GM19043 (cell line): ENCODE measurements around the gene TBX3.

Source experiments
- ATAC-seq: cut with Tn5 transposase; IDR thresholded peaks from one replicate; pipeline ENCODE4 v1.9.1; 2021; ENCODE audit warnings: low read depth; ENCODE audit not compliant: unreplicated experiment

TBX3 gene

DNA sequence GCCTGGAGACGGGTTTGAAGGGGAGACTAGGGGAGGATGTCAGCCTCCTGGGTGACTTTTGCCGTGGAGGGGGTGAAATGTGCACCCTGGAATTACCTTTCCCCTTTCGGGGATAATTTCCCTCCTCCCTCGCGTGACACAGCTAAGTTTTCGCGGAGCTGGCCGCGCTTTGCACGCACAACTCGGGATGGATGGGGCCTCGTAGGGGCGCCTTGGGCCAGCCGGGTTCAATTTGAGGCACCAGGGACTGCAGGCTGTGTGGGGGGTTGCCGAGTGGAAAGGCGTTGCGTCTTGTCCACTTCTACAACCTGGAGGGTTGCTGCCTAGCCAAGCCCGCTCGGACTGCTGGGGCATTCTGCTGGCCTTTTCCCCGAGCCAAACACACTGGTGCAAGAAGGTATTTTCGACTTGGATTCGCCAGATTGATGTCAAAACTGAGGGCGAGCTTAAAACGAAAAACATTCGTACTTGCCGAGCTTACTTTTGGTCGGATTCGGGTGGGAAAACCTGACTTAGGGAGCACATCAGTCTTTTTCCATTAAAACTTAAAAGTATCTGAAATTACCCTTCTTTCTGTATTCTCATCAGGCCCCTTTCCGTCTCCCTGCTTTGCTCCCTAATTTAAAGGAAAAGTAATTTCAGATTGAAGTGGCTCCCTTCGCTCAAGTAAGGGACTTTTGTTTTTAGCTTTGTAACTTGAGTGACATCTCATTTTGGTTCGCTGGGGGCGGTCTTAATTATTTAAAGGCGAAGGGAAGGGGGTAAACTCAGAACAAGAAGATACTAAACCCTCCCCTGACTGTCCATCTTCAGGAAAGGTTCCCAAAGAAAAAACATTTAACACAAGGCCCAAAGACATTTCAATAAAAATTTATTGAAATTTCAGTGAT is 14.3 kb downstream of the TBX3 start:
- ATAC-seq = no peak

- no peak for ATAC-seq
These were observed 15.1 kb downstream of the TBX3 start for GRCh38 chr12:114668886-114669288.

GRCh38 chr12:114668151-114668885 is 15.7 kb downstream of the TBX3 start:
- no peak for ATAC-seq

GRCh38 chr12:114667669-114668150 is 16.3 kb downstream of the TBX3 start:
- no peak for ATAC-seq

DNA sequence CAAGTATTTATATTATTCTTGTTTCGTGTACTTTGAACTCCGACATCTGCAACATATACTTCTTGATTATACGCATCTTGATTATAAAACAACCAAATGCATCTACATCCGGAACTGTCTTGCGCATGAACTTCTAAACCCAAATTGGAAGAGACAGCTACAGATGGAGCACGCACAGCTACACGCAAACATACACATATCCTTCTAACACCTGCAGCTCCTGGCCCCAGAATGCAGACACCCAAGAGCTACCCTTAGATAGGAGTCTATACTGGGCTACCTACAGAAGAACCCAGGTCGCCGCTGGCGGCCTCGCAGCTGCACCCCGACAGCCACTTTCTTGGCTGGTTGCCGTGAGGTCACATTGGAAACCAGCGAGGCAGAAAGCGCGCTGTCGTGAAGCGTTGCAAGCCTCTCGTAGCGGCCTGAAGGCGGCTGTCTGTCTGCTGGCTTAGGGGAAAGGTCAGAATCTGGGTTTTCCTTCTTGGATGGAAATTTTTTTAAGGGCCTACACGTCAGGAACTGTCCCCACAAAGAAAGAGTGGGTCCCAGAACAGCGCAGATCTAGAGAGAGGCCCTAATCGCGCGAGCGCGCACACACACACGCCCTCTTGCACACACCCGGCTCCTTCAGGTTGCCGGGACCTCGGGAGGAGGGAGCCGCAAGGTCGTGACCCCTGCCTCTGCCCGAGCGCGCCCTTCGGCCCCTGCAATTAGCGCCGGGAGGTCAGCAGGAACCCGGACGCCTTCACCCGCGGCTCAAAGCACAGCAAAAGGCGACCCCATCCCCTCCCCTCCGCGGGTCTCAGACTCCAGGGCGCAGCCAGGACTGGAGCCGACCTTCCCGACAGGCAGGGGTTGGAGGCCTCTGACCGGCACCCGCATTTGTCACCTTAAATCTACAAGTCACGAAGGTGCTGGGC is 17.0 kb downstream of the TBX3 start:
- ATAC-seq = no peak

- ATAC-seq = no peak
These were observed 18.3 kb downstream of the TBX3 start for GRCh38 chr12:114665411-114666260.

DNA sequence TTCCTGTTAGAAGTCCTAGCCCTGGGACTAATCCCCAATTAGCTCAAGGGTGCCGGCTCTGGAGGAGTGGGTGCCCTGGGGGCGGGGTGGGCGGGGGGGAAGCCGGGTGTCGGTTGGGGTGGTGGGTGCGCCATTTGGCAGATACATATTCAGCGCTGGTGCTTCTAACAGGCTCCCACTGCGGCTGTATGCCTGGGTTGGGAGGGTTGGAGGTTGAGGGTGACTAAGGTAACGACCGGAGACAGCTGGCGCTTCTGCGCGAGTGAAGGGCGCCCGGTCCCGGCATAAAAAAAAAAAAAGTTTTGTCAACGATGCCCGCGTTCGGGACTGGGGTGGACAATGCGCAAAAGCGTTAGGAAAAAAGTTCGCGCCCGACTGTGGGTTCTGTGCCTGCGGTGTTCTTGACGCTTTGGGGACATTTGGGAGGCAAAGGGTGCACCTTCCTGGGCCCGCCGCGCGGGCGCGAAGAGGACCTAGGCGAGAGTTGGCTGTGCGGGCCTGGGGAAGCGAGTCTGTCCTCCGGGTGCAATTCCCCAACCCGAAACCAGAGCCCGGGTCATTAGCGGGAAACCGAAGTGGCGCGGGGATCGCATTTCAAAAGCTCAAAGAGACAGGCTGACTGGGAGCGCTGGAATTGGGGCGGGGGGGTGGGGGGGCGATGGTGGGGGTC is 19.2 kb downstream of the TBX3 start:
- no peak for ATAC-seq

GRCh38 chr12:114662512-114663177 is 21.3 kb downstream of the TBX3 start:
- no peak for ATAC-seq

DNA sequence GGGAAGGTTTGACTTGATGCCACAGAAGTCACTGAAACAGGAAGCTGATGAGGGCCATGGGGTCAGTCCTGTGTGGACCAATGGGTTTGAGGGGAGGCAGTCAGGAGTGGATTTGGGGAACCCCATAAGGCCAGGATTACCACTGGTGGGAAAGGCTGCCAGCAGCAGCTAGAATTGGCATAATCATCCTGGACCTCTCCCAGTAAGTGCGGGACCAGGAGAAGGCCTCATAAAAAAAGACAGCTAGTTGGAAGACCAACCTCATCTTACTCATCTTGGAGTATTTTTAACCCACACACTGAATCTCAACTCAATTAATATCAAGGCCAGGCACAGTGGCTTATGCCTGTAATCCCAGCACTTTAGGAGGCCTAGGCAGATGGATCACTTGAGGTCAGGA is 22.7 kb downstream of the TBX3 start:
- ATAC-seq = no peak

DNA sequence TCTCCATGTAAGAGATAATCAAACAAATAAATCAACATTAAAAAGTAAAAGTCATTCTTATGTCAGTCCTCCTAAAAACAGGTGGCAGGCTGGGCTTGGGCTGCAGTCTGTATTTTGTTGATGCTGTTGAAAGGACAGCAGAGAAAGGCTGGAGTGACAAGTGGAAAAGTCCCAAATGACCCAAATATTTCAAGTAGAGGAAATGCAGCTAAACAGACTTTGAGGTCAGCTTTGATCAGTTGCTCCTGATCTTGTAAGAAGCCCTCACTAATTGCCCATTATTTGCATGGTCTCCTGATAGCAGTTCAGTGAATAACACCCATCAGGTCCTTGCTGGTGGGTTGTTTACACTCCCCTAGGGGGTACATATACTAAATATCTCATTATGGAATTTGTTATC is 24.9 kb downstream of the TBX3 start:
- ATAC-seq = no peak

- no peak for ATAC-seq
These were observed 26.0 kb downstream of the TBX3 start for GRCh38 chr12:114658002-114658441.

DNA sequence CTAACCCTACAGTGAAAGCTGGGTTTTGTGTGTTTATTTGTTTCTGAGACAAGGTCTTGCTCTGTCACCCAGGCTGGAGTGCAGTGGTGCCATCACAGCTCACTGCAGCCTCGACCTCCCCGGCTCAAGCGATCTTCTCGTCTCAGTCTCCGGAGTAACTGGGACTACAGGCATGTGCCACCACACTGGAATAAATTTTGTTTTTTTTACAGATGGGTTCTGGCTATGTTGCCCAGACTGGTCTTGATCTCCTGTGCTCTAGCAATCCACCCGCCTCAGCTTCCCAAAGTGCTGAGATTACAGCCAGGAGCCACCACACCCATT is 26.4 kb downstream of the TBX3 start:
- no peak for ATAC-seq

- ATAC-seq = no peak
These were observed 26.9 kb downstream of the TBX3 start for GRCh38 chr12:114656906-114657596.

- no peak for ATAC-seq
These were observed 27.8 kb downstream of the TBX3 start for GRCh38 chr12:114655934-114656749.

DNA sequence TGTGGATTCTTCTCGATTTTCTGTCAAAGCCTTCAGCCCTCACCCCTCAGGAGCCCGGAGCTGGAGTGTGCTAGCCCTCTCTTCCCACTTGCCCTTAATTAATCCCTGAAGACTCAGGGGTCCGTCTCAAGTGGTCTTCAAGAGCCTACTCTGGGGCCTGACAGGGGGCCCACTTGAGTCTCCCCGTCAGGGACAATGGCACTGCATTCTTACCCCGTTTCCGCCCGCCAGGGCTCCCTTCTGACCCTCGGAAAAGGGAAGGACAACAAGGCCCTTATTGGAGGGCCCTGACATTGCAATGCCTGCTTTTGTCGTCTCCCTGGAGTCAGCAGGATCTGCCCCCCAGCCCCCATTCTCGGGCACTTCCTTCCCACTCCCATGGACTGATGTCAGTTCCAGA is 34.4 kb downstream of the TBX3 start:
- ATAC-seq = no peak

- no peak for ATAC-seq
These were observed 35.3 kb downstream of the TBX3 start for GRCh38 chr12:114648711-114649110.

DNA sequence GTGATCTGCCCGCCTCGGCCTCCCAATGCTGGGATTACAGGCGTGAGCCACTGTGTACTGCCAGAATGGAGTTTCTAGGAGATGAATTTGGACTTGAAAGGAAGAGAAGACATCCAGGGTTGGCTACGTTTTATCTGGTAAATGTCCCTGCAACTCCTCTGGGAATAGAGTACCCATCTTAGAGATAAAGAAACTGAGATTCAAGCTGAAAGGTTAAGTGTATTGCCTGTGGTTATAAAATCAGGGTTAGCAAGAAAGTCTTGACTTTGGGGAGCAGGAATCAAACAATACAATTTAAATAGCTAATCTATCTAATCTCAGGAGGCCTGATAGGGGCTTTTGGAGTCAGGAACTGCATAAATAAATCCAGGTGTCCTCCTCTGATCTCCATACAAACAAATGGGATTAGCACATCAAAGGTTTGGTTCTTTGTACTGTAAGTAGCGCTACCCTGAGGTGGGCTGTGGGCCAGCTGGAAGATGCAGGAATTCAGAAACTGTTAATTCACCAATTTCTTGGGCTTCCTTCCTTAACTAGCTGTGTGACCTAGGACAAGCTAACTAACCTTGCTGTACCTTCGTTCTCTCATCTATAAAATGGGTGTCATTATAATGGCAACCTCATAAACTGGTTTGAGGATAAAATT is 45.1 kb downstream of the TBX3 start:
- no peak for ATAC-seq
